ENCODE data around the gene LY86.

- TF ChIP-seq CTCF (IDR thresholded peaks at IDR 0.05) (no peak), EZH2 (IDR thresholded peaks at IDR 0.05; ENCODE audit: borderline replicate concordance, insufficient read depth, low read depth, low read length, poor library complexity, severe bottlenecking) (no peak)
Measured at GRCh38 chr6:6635869-6636268, 47.3 kb downstream of the LY86 start.

Measured in B cell (primary cell).